NCI-H82 (cell line): ENCODE data around the gene SHLD1.

ENCODE experiments used
- DNase-seq: peaks from one replicate; lab custom pipeline; 2025; lab: John Stamatoyannopoulos, UW

SHLD1 gene

GRCh38 chr20:5848711-5849505 lies 98.7 kb downstream of the SHLD1 start:
- no peak for DNase-seq

- DNase-seq: no peak
These were observed 105.7 kb downstream of the SHLD1 start for GRCh38 chr20:5855939-5856338.

GRCh38 chr20:5859608-5860007 lies 109.4 kb downstream of the SHLD1 start:
- no peak for DNase-seq

- no peak for DNase-seq
These were observed 112.5 kb downstream of the SHLD1 start for GRCh38 chr20:5862703-5863039.

GRCh38 chr20:5863040-5863833 lies 113.0 kb downstream of the SHLD1 start:
- peak; percentile 9 for DNase-seq

GRCh38 chr20:5864428-5864827 lies 114.2 kb downstream of the SHLD1 start:
- peak; percentile 81 for DNase-seq

- no peak for DNase-seq
These were observed 114.8 kb downstream of the SHLD1 start for GRCh38 chr20:5864873-5865587.

GRCh38 chr20:5865604-5866003 lies 115.4 kb downstream of the SHLD1 start:
- DNase-seq: no peak

- no peak for DNase-seq
These were observed 120.4 kb downstream of the SHLD1 start for GRCh38 chr20:5870568-5870981.

- no peak for DNase-seq
These were observed 121.5 kb downstream of the SHLD1 start for GRCh38 chr20:5871459-5872410.

GRCh38 chr20:5877128-5877527 lies 126.9 kb downstream of the SHLD1 start:
- DNase-seq: no peak

GRCh38 chr20:5880326-5880725 lies 130.1 kb downstream of the SHLD1 start:
- no peak for DNase-seq

GRCh38 chr20:5881703-5882102 lies 131.5 kb downstream of the SHLD1 start:
- no peak for DNase-seq

- DNase-seq: no peak
These were observed 132.0 kb downstream of the SHLD1 start for GRCh38 chr20:5882166-5882565.

GRCh38 chr20:5884465-5885335 lies 134.5 kb downstream of the SHLD1 start:
- DNase-seq: no peak

GRCh38 chr20:5885866-5886265 lies 135.7 kb downstream of the SHLD1 start:
- DNase-seq: no peak

GRCh38 chr20:5886788-5887187 lies 136.6 kb downstream of the SHLD1 start:
- DNase-seq: no peak

GRCh38 chr20:5887386-5887785 lies 137.2 kb downstream of the SHLD1 start:
- DNase-seq: no peak

GRCh38 chr20:5888041-5888440 lies 137.8 kb downstream of the SHLD1 start:
- DNase-seq: no peak

GRCh38 chr20:5890773-5891441 lies 140.7 kb downstream of the SHLD1 start:
- no peak for DNase-seq
